Measurements from ENCODE around the gene GXYLT2. TPM values are rescaled to one million over a fixed set of nuclear protein-coding genes. Genes with fewer than 3 reads are reported as not detected.

Gene GXYLT2
- total and polyA plus RNA-seq, 10 of the 15 experiments (the other 5 are each of a cell fraction or from before 2014, with no cell fraction given), result 0.27 to 2.6 (median 0.78) TPM

GRCh38 chr3:72862314-72863090, 25.3 kb upstream of the GXYLT2 start:
- FAIRE-seq, result no peak
- RAD21 ChIA-PET (ENCODE audit: unreplicated experiment), result interaction anchor here (0.6 kb wide), 1 partner anchor 644 kb away, joined by 3 read pairs; no protein-coding TSS in a partner anchor
- in situ Hi-C loops (cut with MboI), result no loop called here
- TF ChIP-seq KDM1A (IDR thresholded peaks at IDR 0.05; ENCODE audit: borderline replicate concordance) (no peak), ZNF24 (IDR thresholded peaks at IDR 0.05) (no peak), RCOR1 (conservative IDR thresholded peaks at IDR 0.05; ENCODE audit: low read depth, low read length) (no peak), SMARCA5 (IDR thresholded peaks at IDR 0.05) (no peak), REST (IDR thresholded peaks at IDR 0.05; ENCODE audit: low read depth, low read length) (no peak), BCLAF1 (IDR thresholded peaks at IDR 0.05) (no peak), MEF2A (IDR thresholded peaks at IDR 0.05; ENCODE audit: insufficient read depth, low read depth, low read length) (no peak), GATAD2B (conservative IDR thresholded peaks at IDR 0.05; ENCODE audit: low read depth) (no peak), NFXL1 (IDR thresholded peaks at IDR 0.05; ENCODE audit: borderline replicate concordance) (no peak), CUX1 (IDR thresholded peaks at IDR 0.05; ENCODE audit: insufficient replicate concordance, low read depth, low read length) (no peak), DPF2 (IDR thresholded peaks at IDR 0.05) (no peak), ZNF622 (IDR thresholded peaks at IDR 0.05) (no peak)

More at GRCh38 chr3:72862314-72863090, 25.3 kb upstream of the GXYLT2 start:
- Histone ChIP-seq H2AFZ (ENCODE audit: control insufficient read depth, low read depth, low read length) (no peak overlapping the region), H3K4me1 (ENCODE audit: control insufficient read depth, insufficient read depth, low read length) (no peaks in the 10 kb centered on the region), H3K27me3 (replicated peaks in 1 of 2; ENCODE audit: control insufficient read depth in 2 of 2, insufficient read depth in 2 of 2, low read length in 1 of 2) (no peaks in the 10 kb centered on the region; a peak in 1 of 4 replicates), H3K4me3 (no peak overlapping the region), H3K9ac (ENCODE audit: control insufficient read depth, insufficient read depth, low read length) (no peak overlapping the region), H3K36me3 (ENCODE audit: control insufficient read depth in 2 of 2, insufficient read depth in 2 of 2, low read length in 1 of 2) (no peaks in the 10 kb centered on the region), H3K27ac (ENCODE audit: control insufficient read depth, insufficient read depth) (no peak overlapping the region), H3K79me2 (ENCODE audit: control insufficient read depth, insufficient read depth, low read length) (no peaks in the 10 kb centered on the region), H3K9me3 (replicated peaks; ENCODE audit: control insufficient read depth, insufficient read depth, low read length) (no peaks in the 10 kb centered on the region), H3K4me2 (ENCODE audit: control insufficient read depth, insufficient read depth) (no peak overlapping the region), H4K20me1 (ENCODE audit: control insufficient read depth, insufficient read depth) (no peaks in the 10 kb centered on the region)
- BruUV-seq (replicated peaks), result no TSS peak
- intact Hi-C loops (cut with micrococcal nuclease; ENCODE audit: unreplicated experiment), result no loop called here
- 62% methylated on average over 7 of the region's 7 CpGs for whole genome bisulfite sequencing (ENCODE audit: insufficient coverage, insufficient replicate concordance, low lambda C conversion rate, missing lambda C conversion rate)
- no peak for ATAC-seq
- POLR2A ChIA-PET, result no interaction called here
- no peak for DNase-seq (ENCODE audit: low read depth, low spot score)
- CTCF ChIA-PET, result interaction anchor here (2.0 kb wide), 1 partner anchor 11 kb away, joined by 6 read pairs; no protein-coding TSS in a partner anchor
- SMC1A ChIA-PET (ENCODE audit: uncharacterized antibody, unreplicated experiment), result interaction anchor here (0.6 to 1.6 kb wide), 3 partner anchors 12 to 1140 kb away, joined by 3 to 4 read pairs (median 3); no protein-coding TSS in a partner anchor

Data from GM12878 (cell line).